ENCODE results near the gene NAGA.

DNA sequence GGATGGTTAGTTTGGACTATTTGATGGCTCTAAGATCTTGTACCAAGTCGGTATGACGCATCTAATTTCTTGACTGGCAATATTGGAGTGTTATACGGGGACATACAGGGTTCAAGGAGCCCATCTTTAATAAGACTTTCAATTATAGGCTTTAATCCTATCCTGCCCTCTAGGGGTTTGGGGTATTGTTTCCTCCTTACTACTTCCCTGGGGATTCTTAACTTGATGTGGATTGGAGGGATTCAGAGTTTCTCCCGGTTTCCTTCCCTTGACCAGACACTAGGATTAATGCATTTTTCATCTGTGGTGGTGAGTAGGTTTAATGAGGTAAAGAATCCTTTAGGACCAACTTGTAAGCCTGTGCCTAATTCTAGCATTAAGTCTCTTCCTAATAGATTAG lies 41.2 kb upstream of the NAGA start:
- TF ChIP-seq POLR2A (IDR thresholded peaks at IDR 0.05) (no peak), POLR2AphosphoS5 (IDR thresholded peaks at IDR 0.05) (no peak), EP300 (IDR thresholded peaks at IDR 0.05; ENCODE audit: low read depth) (no peak)
- TF ChIP-seq, protein P1, sequence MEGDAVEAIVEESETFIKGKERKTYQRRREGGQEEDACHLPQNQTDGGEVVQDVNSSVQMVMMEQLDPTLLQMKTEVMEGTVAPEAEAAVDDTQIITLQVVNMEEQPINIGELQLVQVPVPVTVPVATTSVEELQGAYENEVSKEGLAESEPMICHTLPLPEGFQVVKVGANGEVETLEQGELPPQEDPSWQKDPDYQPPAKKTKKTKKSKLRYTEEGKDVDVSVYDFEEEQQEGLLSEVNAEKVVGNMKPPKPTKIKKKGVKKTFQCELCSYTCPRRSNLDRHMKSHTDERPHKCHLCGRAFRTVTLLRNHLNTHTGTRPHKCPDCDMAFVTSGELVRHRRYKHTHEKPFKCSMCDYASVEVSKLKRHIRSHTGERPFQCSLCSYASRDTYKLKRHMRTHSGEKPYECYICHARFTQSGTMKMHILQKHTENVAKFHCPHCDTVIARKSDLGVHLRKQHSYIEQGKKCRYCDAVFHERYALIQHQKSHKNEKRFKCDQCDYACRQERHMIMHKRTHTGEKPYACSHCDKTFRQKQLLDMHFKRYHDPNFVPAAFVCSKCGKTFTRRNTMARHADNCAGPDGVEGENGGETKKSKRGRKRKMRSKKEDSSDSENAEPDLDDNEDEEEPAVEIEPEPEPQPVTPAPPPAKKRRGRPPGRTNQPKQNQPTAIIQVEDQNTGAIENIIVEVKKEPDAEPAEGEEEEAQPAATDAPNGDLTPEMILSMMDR (IDR thresholded peaks at IDR 0.05) = no peak
